K562 (cell line): ENCODE data around the gene ZP1. TPM values are rescaled to one million over a fixed set of nuclear protein-coding genes. Genes with fewer than 3 reads are reported as not detected.

Experiments
- DDX20 ChIP-seq: fragments of 450-650 bp; IDR thresholded peaks from 2 replicates; pipeline ENCODE4 v1.6.1; 2016; ENCODE audit warnings: missing genetic modification characterization, low read depth, mild to moderate bottlenecking, missing compliant biosample characterization, moderate library complexity
- ESRRA ChIP-seq: fragments of 450-650 bp; IDR thresholded peaks from 2 replicates; pipeline ENCODE4 v1.6.1; 2014; ENCODE audit warnings: low read depth, mild to moderate bottlenecking, moderate library complexity, borderline replicate concordance
- KLF13 ChIP-seq: fragments of 450-650 bp; IDR thresholded peaks from 2 replicates; pipeline ENCODE4 v1.6.1; 2016; ENCODE audit warnings: missing genetic modification characterization, low read depth, mild to moderate bottlenecking, missing compliant biosample characterization, moderate library complexity, borderline replicate concordance
- MTA2 ChIP-seq: fragments of 450-650 bp; IDR thresholded peaks from 2 replicates; pipeline ENCODE4 v1.6.1; 2016; ENCODE audit warnings: low read depth
- RAD21 ChIP-seq, 2 experiments: fragments of 250-450 bp in 1 of 2; fragments of 450-650 bp in 1 of 2; sonication (Bioruptor Pico) in 1 of 2; formaldehyde crosslinking in 1 of 2; IDR thresholded peaks in 1 of 2; conservative IDR thresholded peaks in 1 of 2; 2 replicates each; pipeline versions ENCODE4 v1.4.0 to v1.8.0; 2020 to 2022; ENCODE audit warnings: mild to moderate bottlenecking in 2 of 2, moderate library complexity in 1 of 2
- RBFOX2 ChIP-seq: fragments of 200-400 bp; formaldehyde crosslinking; IDR thresholded peaks from 2 replicates; pipeline ENCODE4 v1.6.1; 2017; ENCODE audit warnings: low read depth, mild to moderate bottlenecking, low read length, moderate library complexity
- ZBTB17 ChIP-seq: fragments of 450-650 bp; formaldehyde crosslinking; IDR thresholded peaks from 2 replicates; pipeline ENCODE4 v1.4.0; 2020; ENCODE audit warnings: mild to moderate bottlenecking
- ZNF75A ChIP-seq: fragments of 450-650 bp; formaldehyde crosslinking; IDR thresholded peaks from 2 replicates; pipeline ENCODE4 v1.4.0; 2020; ENCODE audit warnings: mild to moderate bottlenecking
- polyA plus RNA-seq, 8 experiments: library from polyadenylated mRNA; depleted of rRNA in 4 of 8; stranded (reverse) in 5 of 8; unstranded in 3 of 8; fragments of >200 nt; fragmentation: Nextera tagmentation in 2 of 8; fragmentation: Illumina TruSeq in 1 of 8; extraction: Ambion mirVana in 2 of 8; extraction: Trizol in 1 of 8; gene quantifications; 2 replicates each; pipeline versions ENCODE4 v1.2.1 to v1.2.3, GENCODE V29; 2011 to 2014; ENCODE audit warnings: inconsistent platforms in 1 of 8, missing spikeins in 1 of 8
- total RNA-seq, 7 experiments: library from RNA; depleted of rRNA in 6 of 7; stranded (reverse); fragments of >200 nt in 6 of 7; fragmentation: Illumina TruSeq in 2 of 7; extraction: Trizol in 2 of 7; gene quantifications; 2 replicates each; pipeline versions ENCODE4 v1.2.1 to v1.2.3, GENCODE V29; 2011 to 2021; ENCODE audit warnings: low replicate concordance in 1 of 7
- TF ChIP-seq, protein P1 (sequence below): fragments of 250-450 bp; sonication (Bioruptor Pico); IDR thresholded peaks from 2 replicates; pipeline ENCODE4 v1.8.0; 2021; ENCODE audit warnings: moderate library complexity, mild to moderate bottlenecking, inconsistent platforms
- TF ChIP-seq, protein P2 (sequence below): fragments of 250-450 bp; sonication (Bioruptor Pico); IDR thresholded peaks from 2 replicates; pipeline ENCODE4 v1.4.0; 2020; ENCODE audit warnings: mild to moderate bottlenecking, moderate library complexity
- TF ChIP-seq, protein P3 (sequence below): sonication (generic); formaldehyde crosslinking; IDR thresholded peaks from 2 replicates; pipeline ENCODE4 v1.4.0; 2020; ENCODE audit warnings: mild to moderate bottlenecking, missing genetic modification reagents

ZP1 gene
- total and polyA plus RNA-seq, 9 of the 15 experiments (the other 6 are each of a cell fraction or from before 2014, with no cell fraction given) = 0.11 to 0.15 TPM; not detected in 7

DNA sequence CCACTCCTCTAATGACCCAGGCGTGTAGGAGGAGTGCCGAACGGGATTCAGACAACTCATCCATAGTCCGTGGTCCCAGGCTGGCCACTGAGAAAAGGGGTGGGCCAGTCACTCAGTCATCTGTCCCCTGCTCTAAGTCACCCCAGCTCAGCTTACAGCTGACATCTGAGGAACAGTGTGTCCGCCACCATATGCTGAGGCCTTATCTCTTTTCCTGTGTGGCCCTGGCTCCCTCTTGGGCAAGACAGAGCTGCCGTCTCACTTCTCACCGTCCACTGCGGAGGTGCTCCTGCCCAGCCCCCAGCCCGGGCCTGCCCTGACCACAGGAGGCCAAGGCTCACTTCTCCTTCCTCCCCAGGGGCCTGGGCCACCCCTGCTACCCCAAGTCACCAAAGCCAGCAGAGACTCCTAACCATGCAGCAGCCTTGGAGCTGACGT lies 18.6 kb upstream of the ZP1 start (continued):
- TF ChIP-seq RBFOX2 = peak; percentile 30; the same call in 1 of the 2 replicates
- TF ChIP-seq MTA2 = no peak
- no peak for TF ChIP-seq ZNF75A
- no peak for TF ChIP-seq ESRRA
- TF ChIP-seq RAD21 (CRISPR knock-in tag; conservative IDR thresholded peaks at IDR 0.05 in 1 of 2, IDR thresholded peaks at IDR 0.05 in 1 of 2) = peak; percentile 8 to 23; a peak in 1 of 4 replicates
- TF ChIP-seq, protein P1, sequence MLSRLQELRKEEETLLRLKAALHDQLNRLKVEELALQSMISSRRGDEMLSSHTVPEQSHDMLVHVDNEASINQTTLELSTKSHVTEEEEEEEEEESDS (CRISPR knock-in tag) = no peak
- TF ChIP-seq, protein P2, sequence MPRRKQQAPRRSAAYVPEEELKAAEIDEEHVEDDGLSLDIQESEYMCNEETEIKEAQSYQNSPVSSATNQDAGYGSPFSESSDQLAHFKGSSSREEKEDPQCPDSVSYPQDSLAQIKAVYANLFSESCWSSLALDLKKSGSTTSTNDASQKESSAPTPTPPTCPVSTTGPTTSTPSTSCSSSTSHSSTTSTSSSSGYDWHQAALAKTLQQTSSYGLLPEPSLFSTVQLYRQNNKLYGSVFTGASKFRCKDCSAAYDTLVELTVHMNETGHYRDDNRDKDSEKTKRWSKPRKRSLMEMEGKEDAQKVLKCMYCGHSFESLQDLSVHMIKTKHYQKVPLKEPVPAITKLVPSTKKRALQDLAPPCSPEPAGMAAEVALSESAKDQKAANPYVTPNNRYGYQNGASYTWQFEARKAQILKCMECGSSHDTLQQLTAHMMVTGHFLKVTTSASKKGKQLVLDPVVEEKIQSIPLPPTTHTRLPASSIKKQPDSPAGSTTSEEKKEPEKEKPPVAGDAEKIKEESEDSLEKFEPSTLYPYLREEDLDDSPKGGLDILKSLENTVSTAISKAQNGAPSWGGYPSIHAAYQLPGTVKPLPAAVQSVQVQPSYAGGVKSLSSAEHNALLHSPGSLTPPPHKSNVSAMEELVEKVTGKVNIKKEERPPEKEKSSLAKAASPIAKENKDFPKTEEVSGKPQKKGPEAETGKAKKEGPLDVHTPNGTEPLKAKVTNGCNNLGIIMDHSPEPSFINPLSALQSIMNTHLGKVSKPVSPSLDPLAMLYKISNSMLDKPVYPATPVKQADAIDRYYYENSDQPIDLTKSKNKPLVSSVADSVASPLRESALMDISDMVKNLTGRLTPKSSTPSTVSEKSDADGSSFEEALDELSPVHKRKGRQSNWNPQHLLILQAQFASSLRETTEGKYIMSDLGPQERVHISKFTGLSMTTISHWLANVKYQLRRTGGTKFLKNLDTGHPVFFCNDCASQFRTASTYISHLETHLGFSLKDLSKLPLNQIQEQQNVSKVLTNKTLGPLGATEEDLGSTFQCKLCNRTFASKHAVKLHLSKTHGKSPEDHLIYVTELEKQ = no peak
- peak; percentile 99 for TF ChIP-seq ZBTB17
- TF ChIP-seq KLF13 (tag) = no peak
- TF ChIP-seq, protein P3, sequence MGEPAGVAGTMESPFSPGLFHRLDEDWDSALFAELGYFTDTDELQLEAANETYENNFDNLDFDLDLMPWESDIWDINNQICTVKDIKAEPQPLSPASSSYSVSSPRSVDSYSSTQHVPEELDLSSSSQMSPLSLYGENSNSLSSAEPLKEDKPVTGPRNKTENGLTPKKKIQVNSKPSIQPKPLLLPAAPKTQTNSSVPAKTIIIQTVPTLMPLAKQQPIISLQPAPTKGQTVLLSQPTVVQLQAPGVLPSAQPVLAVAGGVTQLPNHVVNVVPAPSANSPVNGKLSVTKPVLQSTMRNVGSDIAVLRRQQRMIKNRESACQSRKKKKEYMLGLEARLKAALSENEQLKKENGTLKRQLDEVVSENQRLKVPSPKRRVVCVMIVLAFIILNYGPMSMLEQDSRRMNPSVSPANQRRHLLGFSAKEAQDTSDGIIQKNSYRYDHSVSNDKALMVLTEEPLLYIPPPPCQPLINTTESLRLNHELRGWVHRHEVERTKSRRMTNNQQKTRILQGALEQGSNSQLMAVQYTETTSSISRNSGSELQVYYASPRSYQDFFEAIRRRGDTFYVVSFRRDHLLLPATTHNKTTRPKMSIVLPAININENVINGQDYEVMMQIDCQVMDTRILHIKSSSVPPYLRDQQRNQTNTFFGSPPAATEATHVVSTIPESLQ = no peak
- TF ChIP-seq DDX20 (tag) = no peak
